HEK293 (cell line): ENCODE results near the gene RACK1.
A peak's percentile ranks its signal among the peaks of the same experiment; 100 is the strongest.

ENCODE experiments used
- BCL11B ChIP-seq: fragments of 450-650 bp; formaldehyde crosslinking; IDR thresholded peaks from 2 replicates; pipeline ENCODE4 v1.5.1; 2016; ENCODE audit warnings: low read depth, missing biosample characterization, missing genetic modification characterization
- GLI4 ChIP-seq: fragments of 450-650 bp; formaldehyde crosslinking; IDR thresholded peaks from 2 replicates; pipeline ENCODE4 v1.5.1; 2016; ENCODE audit warnings: missing biosample characterization, missing genetic modification characterization
- INSM2 ChIP-seq: fragments of 450-650 bp; formaldehyde crosslinking; IDR thresholded peaks from 2 replicates; pipeline ENCODE4 v1.5.1; 2016; ENCODE audit warnings: missing biosample characterization, missing genetic modification characterization
- KLF7 ChIP-seq: fragments of 450-650 bp; formaldehyde crosslinking; IDR thresholded peaks from 2 replicates; pipeline ENCODE4 v1.5.1; 2016; ENCODE audit warnings: missing biosample characterization, missing genetic modification characterization, borderline replicate concordance
- OSR2 ChIP-seq: fragments of 450-650 bp; formaldehyde crosslinking; IDR thresholded peaks from 2 replicates; pipeline ENCODE4 v1.5.1; 2016; ENCODE audit warnings: missing biosample characterization, missing genetic modification characterization
- SP2 ChIP-seq: fragments of 450-650 bp; formaldehyde crosslinking; IDR thresholded peaks from 2 replicates; pipeline ENCODE4 v1.5.1; 2016; ENCODE audit warnings: missing biosample characterization, missing genetic modification characterization
- ZBTB11 ChIP-seq: fragments of 450-650 bp; formaldehyde crosslinking; conservative IDR thresholded peaks from 2 replicates; pipeline ENCODE4 v1.5.1; 2016; ENCODE audit warnings: low read depth, missing biosample characterization, missing genetic modification characterization
- ZBTB20 ChIP-seq: fragments of 450-650 bp; formaldehyde crosslinking; IDR thresholded peaks from 2 replicates; pipeline ENCODE4 v1.5.1; 2016; ENCODE audit warnings: missing biosample characterization, missing genetic modification characterization
- ZNF157 ChIP-seq: fragments of 450-650 bp; formaldehyde crosslinking; IDR thresholded peaks from 2 replicates; pipeline ENCODE4 v1.5.1; 2016; ENCODE audit warnings: missing biosample characterization, missing genetic modification characterization
- ZNF174 ChIP-seq: fragments of 450-650 bp; formaldehyde crosslinking; IDR thresholded peaks from 2 replicates; pipeline ENCODE4 v1.5.0; 2017; ENCODE audit warnings: missing biosample characterization, mild to moderate bottlenecking, missing genetic modification characterization
- ZNF266 ChIP-seq: fragments of 450-650 bp; formaldehyde crosslinking; IDR thresholded peaks from 2 replicates; pipeline ENCODE4 v1.5.1; 2016; ENCODE audit warnings: missing biosample characterization, missing genetic modification characterization, low read depth
- ZNF521 ChIP-seq: fragments of 450-650 bp; formaldehyde crosslinking; IDR thresholded peaks from 2 replicates; pipeline ENCODE4 v1.5.1; 2017; ENCODE audit warnings: missing biosample characterization, mild to moderate bottlenecking, missing genetic modification characterization
- ZNF560 ChIP-seq: fragments of 450-650 bp; formaldehyde crosslinking; IDR thresholded peaks from 2 replicates; pipeline ENCODE4 v1.5.1; 2017; ENCODE audit warnings: missing biosample characterization, missing genetic modification characterization, borderline replicate concordance
- ZNF585B ChIP-seq: fragments of 450-650 bp; formaldehyde crosslinking; IDR thresholded peaks from 2 replicates; pipeline ENCODE4 v1.5.1; 2016; ENCODE audit warnings: missing biosample characterization, missing genetic modification characterization
- ZNF600 ChIP-seq: fragments of 450-650 bp; formaldehyde crosslinking; IDR thresholded peaks from 2 replicates; pipeline ENCODE4 v1.5.1; 2016; ENCODE audit warnings: missing biosample characterization, missing genetic modification characterization
- ZNF626 ChIP-seq: fragments of 450-650 bp; sonication (Bioruptor Pico); formaldehyde crosslinking; IDR thresholded peaks from 2 replicates; pipeline ENCODE4 v1.5.1; 2018; ENCODE audit warnings: missing biosample characterization, missing genetic modification characterization, inconsistent platforms
- ZNF768 ChIP-seq: fragments of 450-650 bp; formaldehyde crosslinking; IDR thresholded peaks from 2 replicates; pipeline ENCODE4 v1.5.1; 2018; ENCODE audit warnings: missing biosample characterization, mild to moderate bottlenecking, missing genetic modification characterization
- TF ChIP-seq, protein P1 (sequence below): fragments of 450-650 bp; formaldehyde crosslinking; IDR thresholded peaks from 2 replicates; pipeline ENCODE4 v1.5.1; 2017; ENCODE audit warnings: missing biosample characterization, mild to moderate bottlenecking, missing genetic modification characterization, moderate library complexity
- TF ChIP-seq, protein P2 (sequence below): fragments of 450-650 bp; formaldehyde crosslinking; IDR thresholded peaks from 2 replicates; pipeline ENCODE4 v1.5.1; 2017; ENCODE audit warnings: missing biosample characterization, missing genetic modification characterization
- TF ChIP-seq, protein P3 (sequence below): fragments of 450-650 bp; formaldehyde crosslinking; IDR thresholded peaks from 2 replicates; pipeline ENCODE4 v1.5.1; 2016; ENCODE audit warnings: missing biosample characterization, missing genetic modification characterization
- TF ChIP-seq, protein P4 (sequence below): fragments of 450-650 bp; formaldehyde crosslinking; IDR thresholded peaks from 2 replicates; pipeline ENCODE4 v1.5.1; 2017; ENCODE audit warnings: missing biosample characterization, missing genetic modification characterization
- TF ChIP-seq, protein P5 (sequence below): fragments of 450-650 bp; formaldehyde crosslinking; IDR thresholded peaks from 2 replicates; pipeline ENCODE4 v1.5.1; 2016; ENCODE audit warnings: missing biosample characterization, missing genetic modification characterization

The RACK1 gene

GRCh38 chr5:181190711-181191525, 52.8 kb downstream of the RACK1 start (continued):
- TF ChIP-seq, protein P1, sequence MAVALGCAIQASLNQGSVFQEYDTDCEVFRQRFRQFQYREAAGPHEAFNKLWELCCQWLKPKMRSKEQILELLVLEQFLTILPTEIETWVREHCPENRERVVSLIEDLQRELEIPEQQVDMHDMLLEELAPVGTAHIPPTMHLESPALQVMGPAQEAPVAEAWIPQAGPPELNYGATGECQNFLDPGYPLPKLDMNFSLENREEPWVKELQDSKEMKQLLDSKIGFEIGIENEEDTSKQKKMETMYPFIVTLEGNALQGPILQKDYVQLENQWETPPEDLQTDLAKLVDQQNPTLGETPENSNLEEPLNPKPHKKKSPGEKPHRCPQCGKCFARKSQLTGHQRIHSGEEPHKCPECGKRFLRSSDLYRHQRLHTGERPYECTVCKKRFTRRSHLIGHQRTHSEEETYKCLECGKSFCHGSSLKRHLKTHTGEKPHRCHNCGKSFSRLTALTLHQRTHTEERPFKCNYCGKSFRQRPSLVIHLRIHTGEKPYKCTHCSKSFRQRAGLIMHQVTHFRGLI (tag by site-specific recombination), result no peak
- TF ChIP-seq ZNF157 (tag by site-specific recombination) (no peak), GLI4 (tag by site-specific recombination) (0 out of 2 replicates have a peak, but pooled peaks have one; percentile 64), ZNF174 (no peak), ZNF768 (tag by site-specific recombination) (no peak), KLF7 (tag by site-specific recombination) (no peak), ZNF521 (tag by site-specific recombination) (no peak), SP2 (tag by site-specific recombination) (no peak), ZNF266 (tag by site-specific recombination) (no peak), ZNF600 (peak; percentile 87), ZNF560 (no peak), ZNF626 (tag by site-specific recombination) (no peak), BCL11B (no peak), ZBTB20 (no peak; the same call in none of the 2 replicates), INSM2 (tag by site-specific recombination) (no peak), OSR2 (no peak), ZBTB11 (tag by site-specific recombination) (peak; percentile 60), ZNF585B (tag by site-specific recombination) (no peak)
- TF ChIP-seq, protein P2, sequence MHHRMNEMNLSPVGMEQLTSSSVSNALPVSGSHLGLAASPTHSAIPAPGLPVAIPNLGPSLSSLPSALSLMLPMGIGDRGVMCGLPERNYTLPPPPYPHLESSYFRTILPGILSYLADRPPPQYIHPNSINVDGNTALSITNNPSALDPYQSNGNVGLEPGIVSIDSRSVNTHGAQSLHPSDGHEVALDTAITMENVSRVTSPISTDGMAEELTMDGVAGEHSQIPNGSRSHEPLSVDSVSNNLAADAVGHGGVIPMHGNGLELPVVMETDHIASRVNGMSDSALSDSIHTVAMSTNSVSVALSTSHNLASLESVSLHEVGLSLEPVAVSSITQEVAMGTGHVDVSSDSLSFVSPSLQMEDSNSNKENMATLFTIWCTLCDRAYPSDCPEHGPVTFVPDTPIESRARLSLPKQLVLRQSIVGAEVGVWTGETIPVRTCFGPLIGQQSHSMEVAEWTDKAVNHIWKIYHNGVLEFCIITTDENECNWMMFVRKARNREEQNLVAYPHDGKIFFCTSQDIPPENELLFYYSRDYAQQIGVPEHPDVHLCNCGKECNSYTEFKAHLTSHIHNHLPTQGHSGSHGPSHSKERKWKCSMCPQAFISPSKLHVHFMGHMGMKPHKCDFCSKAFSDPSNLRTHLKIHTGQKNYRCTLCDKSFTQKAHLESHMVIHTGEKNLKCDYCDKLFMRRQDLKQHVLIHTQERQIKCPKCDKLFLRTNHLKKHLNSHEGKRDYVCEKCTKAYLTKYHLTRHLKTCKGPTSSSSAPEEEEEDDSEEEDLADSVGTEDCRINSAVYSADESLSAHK (tag by site-specific recombination), result no peak; the same call in 1 of the 2 replicates
- TF ChIP-seq, protein P3, sequence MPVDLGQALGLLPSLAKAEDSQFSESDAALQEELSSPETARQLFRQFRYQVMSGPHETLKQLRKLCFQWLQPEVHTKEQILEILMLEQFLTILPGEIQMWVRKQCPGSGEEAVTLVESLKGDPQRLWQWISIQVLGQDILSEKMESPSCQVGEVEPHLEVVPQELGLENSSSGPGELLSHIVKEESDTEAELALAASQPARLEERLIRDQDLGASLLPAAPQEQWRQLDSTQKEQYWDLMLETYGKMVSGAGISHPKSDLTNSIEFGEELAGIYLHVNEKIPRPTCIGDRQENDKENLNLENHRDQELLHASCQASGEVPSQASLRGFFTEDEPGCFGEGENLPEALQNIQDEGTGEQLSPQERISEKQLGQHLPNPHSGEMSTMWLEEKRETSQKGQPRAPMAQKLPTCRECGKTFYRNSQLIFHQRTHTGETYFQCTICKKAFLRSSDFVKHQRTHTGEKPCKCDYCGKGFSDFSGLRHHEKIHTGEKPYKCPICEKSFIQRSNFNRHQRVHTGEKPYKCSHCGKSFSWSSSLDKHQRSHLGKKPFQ (tag by site-specific recombination), result no peak
- TF ChIP-seq, protein P4, sequence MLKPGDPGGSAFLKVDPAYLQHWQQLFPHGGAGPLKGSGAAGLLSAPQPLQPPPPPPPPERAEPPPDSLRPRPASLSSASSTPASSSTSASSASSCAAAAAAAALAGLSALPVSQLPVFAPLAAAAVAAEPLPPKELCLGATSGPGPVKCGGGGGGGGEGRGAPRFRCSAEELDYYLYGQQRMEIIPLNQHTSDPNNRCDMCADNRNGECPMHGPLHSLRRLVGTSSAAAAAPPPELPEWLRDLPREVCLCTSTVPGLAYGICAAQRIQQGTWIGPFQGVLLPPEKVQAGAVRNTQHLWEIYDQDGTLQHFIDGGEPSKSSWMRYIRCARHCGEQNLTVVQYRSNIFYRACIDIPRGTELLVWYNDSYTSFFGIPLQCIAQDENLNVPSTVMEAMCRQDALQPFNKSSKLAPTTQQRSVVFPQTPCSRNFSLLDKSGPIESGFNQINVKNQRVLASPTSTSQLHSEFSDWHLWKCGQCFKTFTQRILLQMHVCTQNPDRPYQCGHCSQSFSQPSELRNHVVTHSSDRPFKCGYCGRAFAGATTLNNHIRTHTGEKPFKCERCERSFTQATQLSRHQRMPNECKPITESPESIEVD (tag by site-specific recombination), result no peak
- TF ChIP-seq, protein P5, sequence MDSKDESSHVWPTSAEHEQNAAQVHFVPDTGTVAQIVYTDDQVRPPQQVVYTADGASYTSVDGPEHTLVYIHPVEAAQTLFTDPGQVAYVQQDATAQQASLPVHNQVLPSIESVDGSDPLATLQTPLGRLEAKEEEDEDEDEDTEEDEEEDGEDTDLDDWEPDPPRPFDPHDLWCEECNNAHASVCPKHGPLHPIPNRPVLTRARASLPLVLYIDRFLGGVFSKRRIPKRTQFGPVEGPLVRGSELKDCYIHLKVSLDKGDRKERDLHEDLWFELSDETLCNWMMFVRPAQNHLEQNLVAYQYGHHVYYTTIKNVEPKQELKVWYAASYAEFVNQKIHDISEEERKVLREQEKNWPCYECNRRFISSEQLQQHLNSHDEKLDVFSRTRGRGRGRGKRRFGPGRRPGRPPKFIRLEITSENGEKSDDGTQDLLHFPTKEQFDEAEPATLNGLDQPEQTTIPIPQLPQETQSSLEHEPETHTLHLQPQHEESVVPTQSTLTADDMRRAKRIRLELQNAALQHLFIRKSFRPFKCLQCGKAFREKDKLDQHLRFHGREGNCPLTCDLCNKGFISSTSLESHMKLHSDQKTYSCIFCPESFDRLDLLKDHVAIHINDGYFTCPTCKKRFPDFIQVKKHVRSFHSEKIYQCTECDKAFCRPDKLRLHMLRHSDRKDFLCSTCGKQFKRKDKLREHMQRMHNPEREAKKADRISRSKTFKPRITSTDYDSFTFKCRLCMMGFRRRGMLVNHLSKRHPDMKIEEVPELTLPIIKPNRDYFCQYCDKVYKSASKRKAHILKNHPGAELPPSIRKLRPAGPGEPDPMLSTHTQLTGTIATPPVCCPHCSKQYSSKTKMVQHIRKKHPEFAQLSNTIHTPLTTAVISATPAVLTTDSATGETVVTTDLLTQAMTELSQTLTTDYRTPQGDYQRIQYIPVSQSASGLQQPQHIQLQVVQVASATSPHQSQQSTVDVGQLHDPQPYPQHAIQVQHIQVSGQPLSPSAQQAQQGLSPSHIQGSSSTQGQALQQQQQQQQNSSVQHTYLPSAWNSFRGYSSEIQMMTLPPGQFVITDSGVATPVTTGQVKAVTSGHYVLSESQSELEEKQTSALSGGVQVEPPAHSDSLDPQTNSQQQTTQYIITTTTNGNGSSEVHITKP (tag by site-specific recombination), result no peak
